Measurements from ENCODE around the gene EML4.

EML4 gene

DNA sequence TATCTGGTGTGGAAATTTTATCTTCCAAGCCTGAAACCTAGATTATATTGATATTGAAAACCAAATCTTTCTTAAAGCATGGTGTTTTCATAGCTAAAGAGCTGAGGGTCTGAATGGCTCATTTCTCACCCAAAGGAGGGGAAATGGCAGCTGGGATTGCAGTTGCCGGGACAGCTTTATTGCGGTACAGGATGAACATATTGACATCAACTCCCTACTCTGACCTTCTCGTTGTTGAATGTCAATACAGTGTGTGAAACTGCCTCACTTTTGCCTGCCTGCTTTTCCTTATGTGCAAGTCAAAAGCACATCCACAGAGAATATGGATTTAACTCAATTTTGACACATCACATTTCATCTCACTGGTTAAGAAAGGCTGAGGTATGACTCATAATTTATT lies 195.5 kb downstream of the EML4 start:
- Histone ChIP-seq H3K27ac (ENCODE audit: low read depth, low read length) (no peak overlapping the region), H3K4me3 (ENCODE audit: low read depth in 1 of 5, low read length in 5 of 5) (no peak overlapping the region), H3K9ac (ENCODE audit: low read length in 5 of 5) (no peak overlapping the region), H3K27me3 (ENCODE audit: control insufficient read depth in 5 of 5, insufficient read depth in 4 of 5, low read length in 5 of 5) (peaks cover 0 to 4% (median 0%) of the 10 kb centered on the region in 5 donors), H3K4me1 (ENCODE audit: control insufficient read depth in 5 of 5, insufficient read depth in 5 of 5, low read length in 5 of 5) (peaks cover 2 to 32% (median 16%) of the 10 kb centered on the region in 5 donors), H3K9me3 (ENCODE audit: control insufficient read depth in 5 of 5, low read length in 5 of 5) (no peaks in the 10 kb centered on the region), H3K36me3 (ENCODE audit: control insufficient read depth in 5 of 5, insufficient read depth in 5 of 5, low read length in 5 of 5) (no peaks in the 10 kb centered on the region)

DNA sequence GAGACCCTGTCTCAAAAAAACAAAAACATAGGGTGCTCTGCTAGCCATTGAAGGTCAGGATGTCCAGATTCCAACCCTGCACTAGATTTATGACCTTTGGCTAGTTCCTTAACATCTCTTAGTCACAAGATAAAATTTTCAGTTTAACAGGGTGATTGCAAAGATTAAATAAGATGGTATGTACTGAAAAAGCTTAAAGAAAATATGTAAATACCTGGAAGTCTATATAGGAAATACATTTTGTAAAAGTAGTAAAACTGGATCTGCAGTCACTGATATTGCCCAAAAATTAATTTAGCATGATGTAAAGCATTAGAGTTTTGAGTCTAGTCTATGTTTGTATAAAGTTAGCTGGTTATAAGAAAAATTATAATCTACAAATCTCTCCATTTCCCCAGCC lies 197.3 kb downstream of the EML4 start:
- no peak overlapping the region for H3K27ac ChIP-seq (ENCODE audit: low read depth, low read length)
- H3K27me3 ChIP-seq (ENCODE audit: control insufficient read depth in 5 of 5, insufficient read depth in 4 of 5, low read length in 5 of 5), result peaks cover 0 to 4% (median 0%) of the 10 kb centered on the region in 5 donors
- peaks cover 2 to 24% (median 5%) of the 10 kb centered on the region in 5 donors for H3K4me1 ChIP-seq (ENCODE audit: control insufficient read depth in 5 of 5, insufficient read depth in 5 of 5, low read length in 5 of 5)
- H3K4me3 ChIP-seq (ENCODE audit: low read depth in 1 of 5, low read length in 5 of 5), result no peak overlapping the region
- no peaks in the 10 kb centered on the region for H3K36me3 ChIP-seq (ENCODE audit: control insufficient read depth in 5 of 5, insufficient read depth in 5 of 5, low read length in 5 of 5)
- no peak overlapping the region for H3K9ac ChIP-seq (ENCODE audit: low read length in 5 of 5)
- H3K9me3 ChIP-seq (ENCODE audit: control insufficient read depth in 5 of 5, low read length in 5 of 5), result no peaks in the 10 kb centered on the region

DNA sequence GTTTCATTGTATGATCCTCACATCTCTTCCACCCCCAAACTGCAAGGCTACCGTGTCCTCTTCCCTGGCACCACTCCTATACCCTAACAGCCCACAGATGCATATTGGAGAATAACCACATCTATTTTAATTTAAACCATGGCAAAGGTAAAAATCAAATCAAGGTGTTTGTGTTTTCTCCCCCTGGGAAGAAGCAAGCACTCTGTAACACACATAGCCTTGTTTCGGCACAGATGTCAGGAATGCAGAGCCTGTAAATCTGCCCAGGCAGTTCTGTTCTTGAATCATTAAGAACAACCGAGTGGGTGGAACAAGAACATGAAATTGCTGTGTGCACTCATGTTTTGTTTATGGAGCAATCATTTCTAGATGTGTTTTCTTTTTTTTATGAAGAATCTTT lies 198.7 kb downstream of the EML4 start:
- Histone ChIP-seq H3K27ac (ENCODE audit: low read depth, low read length) (no peak overlapping the region), H3K27me3 (ENCODE audit: control insufficient read depth in 5 of 5, insufficient read depth in 4 of 5, low read length in 5 of 5) (peaks cover 0 to 4% (median 0%) of the 10 kb centered on the region in 5 donors), H3K4me1 (ENCODE audit: control insufficient read depth in 5 of 5, insufficient read depth in 5 of 5, low read length in 5 of 5) (peaks cover 0 to 19% (median 5%) of the 10 kb centered on the region in 5 donors), H3K36me3 (ENCODE audit: control insufficient read depth in 5 of 5, insufficient read depth in 5 of 5, low read length in 5 of 5) (no peaks in the 10 kb centered on the region), H3K9me3 (ENCODE audit: control insufficient read depth in 5 of 5, low read length in 5 of 5) (no peaks in the 10 kb centered on the region), H3K9ac (ENCODE audit: low read length in 5 of 5) (peak overlapping the region in 2 of 5 donors; percentile 20 to 25), H3K4me3 (ENCODE audit: low read depth in 1 of 5, low read length in 5 of 5) (peak overlapping the region in 2 of 5 donors; percentile 2 to 42)

DNA sequence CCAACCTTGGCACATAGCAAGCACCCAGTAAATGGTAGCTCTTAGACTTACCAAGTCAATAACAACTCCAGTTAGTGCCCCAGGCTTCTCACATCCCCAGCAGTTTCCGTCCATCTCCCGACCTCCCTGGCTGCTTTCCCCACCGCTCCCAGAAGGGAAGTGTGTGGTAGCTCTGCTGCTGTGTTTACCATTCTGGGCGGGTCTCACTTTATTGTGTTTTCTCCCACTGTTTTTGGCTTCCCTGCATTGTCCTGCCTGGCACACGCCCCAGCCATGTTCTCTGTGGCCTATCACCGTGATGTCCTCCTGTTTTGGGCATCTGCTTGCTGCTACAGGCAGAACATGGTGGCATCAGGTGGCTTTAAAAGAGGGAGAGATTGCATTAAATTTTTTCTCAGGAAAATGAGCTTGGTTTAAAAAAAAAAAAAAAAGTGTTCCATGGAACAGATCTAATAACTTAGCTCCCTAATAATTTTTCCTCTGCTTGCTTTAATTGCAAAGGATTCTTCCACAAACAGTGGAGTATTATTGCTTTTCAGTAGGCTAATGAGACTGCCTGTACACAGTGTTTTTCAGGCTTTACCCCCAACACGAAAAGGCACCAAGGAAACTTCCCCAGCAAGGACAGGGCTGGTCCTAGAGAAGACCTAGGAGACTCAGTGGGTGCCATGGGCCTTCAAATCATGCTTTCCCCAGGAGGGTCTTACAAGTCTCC lies 199.8 kb downstream of the EML4 start:
- Histone ChIP-seq H3K4me1 (ENCODE audit: control insufficient read depth in 5 of 5, insufficient read depth in 5 of 5, low read length in 5 of 5) (peaks cover 0 to 19% (median 5%) of the 10 kb centered on the region in 5 donors), H3K27me3 (ENCODE audit: control insufficient read depth in 5 of 5, insufficient read depth in 4 of 5, low read length in 5 of 5) (peaks cover 0 to 4% (median 0%) of the 10 kb centered on the region in 5 donors), H3K4me3 (ENCODE audit: low read depth in 1 of 5, low read length in 5 of 5) (peak overlapping the region in 3 of 5 donors; percentile 7 to 42 (median 28)), H3K9ac (ENCODE audit: low read length in 5 of 5) (no peak overlapping the region), H3K36me3 (ENCODE audit: control insufficient read depth in 5 of 5, insufficient read depth in 5 of 5, low read length in 5 of 5) (no peaks in the 10 kb centered on the region), H3K27ac (ENCODE audit: low read depth, low read length) (no peak overlapping the region), H3K9me3 (ENCODE audit: control insufficient read depth in 5 of 5, low read length in 5 of 5) (no peaks in the 10 kb centered on the region)

DNA sequence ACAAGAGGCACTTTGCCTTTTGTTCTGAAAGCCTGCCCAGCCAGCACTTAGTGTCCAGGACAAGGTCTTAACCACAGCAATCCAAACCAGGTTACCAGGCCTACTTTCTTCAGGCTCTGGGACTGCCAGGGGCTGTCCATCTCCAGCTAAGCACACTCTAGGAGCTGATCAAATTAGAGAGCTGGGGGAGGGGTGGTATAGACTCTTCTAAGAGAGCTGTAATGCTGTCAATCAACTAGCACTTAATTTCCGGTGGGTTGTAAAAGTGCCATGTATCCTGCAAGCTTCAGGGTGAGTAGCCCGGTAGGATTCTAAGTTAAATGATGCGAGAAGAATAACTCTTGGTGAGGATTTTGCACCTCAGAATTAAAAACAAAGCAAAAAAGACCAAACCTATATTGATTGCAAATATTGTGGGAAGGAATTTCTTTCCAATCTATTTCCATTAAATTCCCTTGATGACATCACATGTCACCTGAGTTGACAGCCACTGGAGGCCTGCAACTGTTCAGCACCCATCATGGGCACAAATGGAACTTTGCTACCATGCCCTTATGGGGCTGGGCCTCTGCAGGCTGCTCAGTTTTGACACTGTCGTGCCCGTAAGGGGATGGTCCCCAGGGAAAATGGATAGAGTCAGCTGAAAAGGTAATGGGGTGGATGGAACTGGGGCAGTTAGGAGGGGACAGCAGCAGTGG lies 200.5 kb downstream of the EML4 start:
- Histone ChIP-seq H3K4me1 (ENCODE audit: control insufficient read depth in 5 of 5, insufficient read depth in 5 of 5, low read length in 5 of 5) (peaks cover 0 to 19% (median 5%) of the 10 kb centered on the region in 5 donors), H3K4me3 (ENCODE audit: low read depth in 1 of 5, low read length in 5 of 5) (no peak overlapping the region), H3K27ac (ENCODE audit: low read depth, low read length) (no peak overlapping the region), H3K36me3 (ENCODE audit: control insufficient read depth in 5 of 5, insufficient read depth in 5 of 5, low read length in 5 of 5) (no peaks in the 10 kb centered on the region), H3K9ac (ENCODE audit: low read length in 5 of 5) (no peak overlapping the region), H3K27me3 (ENCODE audit: control insufficient read depth in 5 of 5, insufficient read depth in 4 of 5, low read length in 5 of 5) (peaks cover 0 to 4% (median 0%) of the 10 kb centered on the region in 5 donors), H3K9me3 (ENCODE audit: control insufficient read depth in 5 of 5, low read length in 5 of 5) (no peaks in the 10 kb centered on the region)

DNA sequence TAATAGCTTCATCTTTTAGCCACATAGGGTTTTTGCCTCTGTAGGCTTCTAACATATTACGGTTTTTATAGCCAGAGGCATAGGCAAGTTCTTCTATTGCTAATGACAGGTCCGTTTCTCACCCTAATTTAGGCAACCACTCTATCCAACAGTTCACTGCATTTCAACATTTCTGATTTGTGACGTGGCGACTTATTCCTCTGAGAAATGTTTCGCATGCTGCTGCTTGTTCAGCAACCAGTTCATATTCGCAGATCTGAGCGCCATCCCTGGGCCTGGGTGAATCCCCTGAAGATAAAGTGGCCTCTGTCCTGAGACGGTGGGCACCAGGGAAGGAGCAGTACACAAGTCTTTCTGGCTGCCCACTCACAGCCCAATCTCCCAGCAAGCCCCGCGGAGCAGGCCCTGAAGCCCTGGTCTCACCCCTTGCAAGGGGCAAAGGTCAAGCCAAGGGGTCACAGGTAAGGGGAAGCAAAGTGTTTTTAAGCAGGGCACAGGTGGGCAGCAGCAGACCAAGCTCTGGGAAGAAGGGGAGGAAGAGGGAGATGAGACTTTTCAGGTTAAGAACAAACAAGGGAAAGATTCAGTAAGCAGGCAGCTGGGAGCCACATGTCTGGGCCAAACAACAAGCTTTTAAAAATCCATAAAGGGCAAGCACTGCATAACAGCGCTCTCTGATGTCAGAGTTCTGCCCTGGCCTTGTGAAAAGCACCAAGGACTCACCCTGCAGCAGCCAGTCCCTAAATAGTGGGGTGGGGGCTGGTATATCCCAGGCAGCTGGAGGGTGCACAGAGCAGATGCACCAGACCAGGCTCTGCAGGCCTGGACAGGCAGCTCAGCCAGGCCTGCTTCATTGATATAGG lies 202.7 kb downstream of the EML4 start:
- Histone ChIP-seq H3K27ac (ENCODE audit: low read depth, low read length) (no peak overlapping the region), H3K36me3 (ENCODE audit: control insufficient read depth in 5 of 5, insufficient read depth in 5 of 5, low read length in 5 of 5) (no peaks in the 10 kb centered on the region), H3K27me3 (ENCODE audit: control insufficient read depth in 5 of 5, insufficient read depth in 4 of 5, low read length in 5 of 5) (peaks cover 0 to 2% (median 0%) of the 10 kb centered on the region in 5 donors), H3K4me1 (ENCODE audit: control insufficient read depth in 5 of 5, insufficient read depth in 5 of 5, low read length in 5 of 5) (peaks cover 0 to 25% (median 5%) of the 10 kb centered on the region in 5 donors), H3K9ac (ENCODE audit: low read length in 5 of 5) (peak overlapping the region in 1 of 5 donors; percentile 39), H3K9me3 (ENCODE audit: control insufficient read depth in 5 of 5, low read length in 5 of 5) (no peaks in the 10 kb centered on the region), H3K4me3 (ENCODE audit: low read depth in 1 of 5, low read length in 5 of 5) (no peak overlapping the region)

DNA sequence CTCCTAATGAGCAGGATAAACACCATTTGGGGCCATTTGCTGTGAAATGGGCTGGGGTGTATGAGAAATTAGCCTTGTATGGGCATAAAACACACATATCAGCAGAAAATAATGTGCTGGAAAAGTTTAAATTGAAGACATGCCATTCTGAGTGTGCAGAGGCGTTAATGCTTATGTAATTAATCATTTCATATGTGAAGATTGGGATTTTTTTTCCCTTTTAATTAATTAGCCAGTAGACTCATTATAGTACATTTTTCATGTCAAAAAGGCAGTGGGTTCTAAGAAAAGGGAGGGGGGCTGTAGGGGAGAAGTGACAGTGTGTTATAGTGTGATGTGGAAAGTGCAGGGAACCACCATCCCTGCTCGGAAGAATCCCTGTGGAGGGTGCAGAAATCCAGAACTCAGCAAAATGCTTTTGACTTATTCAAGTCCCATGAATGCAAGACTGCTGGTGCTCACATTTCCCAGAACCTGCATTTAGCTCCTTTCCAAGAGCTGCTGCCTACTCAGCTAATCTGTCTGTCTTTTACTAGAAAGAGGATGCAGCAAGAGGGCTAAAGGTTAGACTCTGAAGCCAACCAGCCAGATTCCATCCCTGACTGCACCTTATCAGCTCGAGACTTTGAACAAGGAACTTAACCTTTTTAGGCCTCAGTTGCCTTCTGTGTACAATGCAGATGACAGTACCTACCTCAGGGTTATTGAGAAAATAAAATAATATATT lies 203.5 kb downstream of the EML4 start:
- Histone ChIP-seq H3K27ac (ENCODE audit: low read depth, low read length) (no peak overlapping the region), H3K4me3 (ENCODE audit: low read depth in 1 of 5, low read length in 5 of 5) (no peak overlapping the region), H3K4me1 (ENCODE audit: control insufficient read depth in 5 of 5, insufficient read depth in 5 of 5, low read length in 5 of 5) (peaks cover 0 to 19% (median 3%) of the 10 kb centered on the region in 5 donors), H3K36me3 (ENCODE audit: control insufficient read depth in 5 of 5, insufficient read depth in 5 of 5, low read length in 5 of 5) (no peaks in the 10 kb centered on the region), H3K9ac (ENCODE audit: low read length in 5 of 5) (no peak overlapping the region), H3K27me3 (ENCODE audit: control insufficient read depth in 5 of 5, insufficient read depth in 4 of 5, low read length in 5 of 5) (no peaks in the 10 kb centered on the region), H3K9me3 (ENCODE audit: control insufficient read depth in 5 of 5, low read length in 5 of 5) (no peaks in the 10 kb centered on the region)

DNA sequence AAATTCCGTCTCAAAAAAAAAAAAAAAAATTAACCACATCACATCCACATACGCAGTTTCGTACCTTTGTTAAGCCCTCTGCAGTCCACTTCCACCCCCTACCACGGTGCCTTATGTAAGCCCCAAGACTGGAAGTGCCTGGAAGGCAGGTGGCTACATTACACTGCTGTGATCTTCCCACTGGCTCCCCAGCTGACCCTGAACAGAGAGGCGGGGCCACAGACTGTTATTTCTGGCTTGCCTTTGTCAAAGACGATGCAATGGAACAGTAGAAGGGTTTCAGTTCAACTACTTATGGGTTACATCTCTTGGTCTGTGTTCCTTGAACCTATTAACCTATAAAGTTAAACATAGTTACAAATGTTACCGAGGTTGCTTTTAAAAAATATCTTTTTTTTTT lies 207.6 kb downstream of the EML4 start:
- no peaks in the 10 kb centered on the region for H3K27me3 ChIP-seq (ENCODE audit: control insufficient read depth in 5 of 5, insufficient read depth in 4 of 5, low read length in 5 of 5)

DNA sequence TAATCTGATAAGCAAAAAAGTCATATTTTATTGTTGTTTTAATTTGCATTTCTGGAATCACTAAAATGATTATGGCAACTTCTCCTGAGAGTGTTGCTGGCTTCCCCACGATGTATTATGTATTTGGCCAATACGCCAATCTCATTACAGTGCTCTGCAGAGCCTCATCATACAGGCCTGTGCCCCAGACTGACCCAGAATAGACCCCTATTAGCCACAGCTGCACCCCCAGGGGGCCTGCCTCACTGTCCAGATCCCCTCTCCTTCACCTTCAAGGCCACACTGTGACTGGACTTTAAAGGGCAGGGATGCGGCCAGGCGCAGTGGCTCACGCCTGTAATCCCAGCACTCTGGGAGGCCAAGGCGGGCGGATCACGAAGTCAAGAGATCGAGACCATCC lies 209.3 kb downstream of the EML4 start:
- peaks cover 0 to 6% (median 0%) of the 10 kb centered on the region in 5 donors for H3K4me1 ChIP-seq (ENCODE audit: control insufficient read depth in 5 of 5, insufficient read depth in 5 of 5, low read length in 5 of 5)
- H3K27ac ChIP-seq (ENCODE audit: low read depth, low read length), result no peak overlapping the region
- no peaks in the 10 kb centered on the region for H3K36me3 ChIP-seq (ENCODE audit: control insufficient read depth in 5 of 5, insufficient read depth in 5 of 5, low read length in 5 of 5)
- H3K27me3 ChIP-seq (ENCODE audit: control insufficient read depth in 5 of 5, insufficient read depth in 4 of 5, low read length in 5 of 5), result no peaks in the 10 kb centered on the region
- no peaks in the 10 kb centered on the region for H3K9me3 ChIP-seq (ENCODE audit: control insufficient read depth in 5 of 5, low read length in 5 of 5)
- no peak overlapping the region for H3K4me3 ChIP-seq (ENCODE audit: low read depth in 1 of 5, low read length in 5 of 5)
- H3K9ac ChIP-seq (ENCODE audit: low read length in 5 of 5), result no peak overlapping the region

More for the DNA sequence above, 207.6 kb downstream of the EML4 start:
- H3K4me1 ChIP-seq (ENCODE audit: control insufficient read depth in 5 of 5, insufficient read depth in 5 of 5, low read length in 5 of 5), result peaks cover 0 to 6% (median 0%) of the 10 kb centered on the region in 5 donors
- no peaks in the 10 kb centered on the region for H3K9me3 ChIP-seq (ENCODE audit: control insufficient read depth in 5 of 5, low read length in 5 of 5)
- H3K4me3 ChIP-seq (ENCODE audit: low read depth in 1 of 5, low read length in 5 of 5), result no peak overlapping the region
- H3K9ac ChIP-seq (ENCODE audit: low read length in 5 of 5), result no peak overlapping the region
- H3K36me3 ChIP-seq (ENCODE audit: control insufficient read depth in 5 of 5, insufficient read depth in 5 of 5, low read length in 5 of 5), result no peaks in the 10 kb centered on the region
- H3K27ac ChIP-seq (ENCODE audit: low read depth, low read length), result no peak overlapping the region

All from subcutaneous abdominal adipose tissue (tissue), 5 donors.